Measurements from ENCODE around the gene HES1. TPM values are rescaled to one million over a fixed set of nuclear protein-coding genes. Genes with fewer than 3 reads are reported as not detected.

Gene HES1
- total RNA-seq, 1 experiment from 2014 or later = 34.6 TPM

GRCh38 chr3:194095464-194095863, 40.5 kb upstream of the HES1 start:
- Mint-ChIP-seq H3K27me3 (ENCODE audit: insufficient read depth, unreplicated experiment) (peaks cover 4% of the 10 kb centered on the region), H3K9me3 (ENCODE audit: unreplicated experiment) (no peaks in the 10 kb centered on the region), H3K36me3 (ENCODE audit: insufficient read depth, unreplicated experiment) (no peaks in the 10 kb centered on the region), H3K4me1 (ENCODE audit: insufficient read depth, unreplicated experiment) (peaks cover 19% of the 10 kb centered on the region), H3K27ac (ENCODE audit: low read depth, unreplicated experiment) (no peak overlapping the region), H3K4me3 (ENCODE audit: unreplicated experiment) (no peak overlapping the region)
- no peak for TF ChIP-seq CTCF (IDR thresholded peaks at IDR 0.05; ENCODE audit: unreplicated experiment)
- peak; percentile 29 for DNase-seq (ENCODE audit: unreplicated experiment)
- BruUV-seq (replicated peaks) = no TSS peak
- ChIA-PET POLR2A (no interaction called here), CTCF (no interaction called here)
- intact Hi-C loops (cut with micrococcal nuclease) = no loop called here

GRCh38 chr3:194095902-194096301, 40.0 kb upstream of the HES1 start:
- DNase-seq (ENCODE audit: unreplicated experiment) = no peak
- Mint-ChIP-seq H3K27ac (ENCODE audit: low read depth, unreplicated experiment) (no peak overlapping the region), H3K4me1 (ENCODE audit: insufficient read depth, unreplicated experiment) (peaks cover 15% of the 10 kb centered on the region), H3K9me3 (ENCODE audit: unreplicated experiment) (no peaks in the 10 kb centered on the region), H3K27me3 (ENCODE audit: insufficient read depth, unreplicated experiment) (peaks cover 9% of the 10 kb centered on the region), H3K36me3 (ENCODE audit: insufficient read depth, unreplicated experiment) (no peaks in the 10 kb centered on the region), H3K4me3 (ENCODE audit: unreplicated experiment) (no peak overlapping the region)
- ChIA-PET CTCF (no interaction called here), POLR2A (no interaction called here)
- intact Hi-C loops (cut with micrococcal nuclease) = no loop called here
- no peak for TF ChIP-seq CTCF (IDR thresholded peaks at IDR 0.05; ENCODE audit: unreplicated experiment)
- no TSS peak for BruUV-seq (replicated peaks)

GRCh38 chr3:194097141-194097882, 38.6 kb upstream of the HES1 start:
- Mint-ChIP-seq H3K27ac (ENCODE audit: low read depth, unreplicated experiment) (no peak overlapping the region), H3K9me3 (ENCODE audit: unreplicated experiment) (no peaks in the 10 kb centered on the region), H3K4me3 (ENCODE audit: unreplicated experiment) (no peak overlapping the region), H3K4me1 (ENCODE audit: insufficient read depth, unreplicated experiment) (peaks cover 3% of the 10 kb centered on the region), H3K36me3 (ENCODE audit: insufficient read depth, unreplicated experiment) (no peaks in the 10 kb centered on the region), H3K27me3 (ENCODE audit: insufficient read depth, unreplicated experiment) (peaks cover 11% of the 10 kb centered on the region)
- DNase-seq (ENCODE audit: unreplicated experiment) = no peak
- POLR2A ChIA-PET = interaction anchor here (0.6 to 1.2 kb wide), 2 partner anchors 8 to 268 kb away, joined by 3 read pairs; no protein-coding TSS in a partner anchor
- CTCF ChIA-PET = no interaction called here
- intact Hi-C loops (cut with micrococcal nuclease) = no loop called here
- BruUV-seq (replicated peaks) = no TSS peak
- no peak for TF ChIP-seq CTCF (IDR thresholded peaks at IDR 0.05; ENCODE audit: unreplicated experiment)

GRCh38 chr3:194098081-194098842, 37.7 kb upstream of the HES1 start:
- TF ChIP-seq CTCF (IDR thresholded peaks at IDR 0.05; ENCODE audit: unreplicated experiment) = no peak
- no TSS peak for BruUV-seq (replicated peaks)
- Mint-ChIP-seq H3K4me3 (ENCODE audit: unreplicated experiment) (no peak overlapping the region), H3K4me1 (ENCODE audit: insufficient read depth, unreplicated experiment) (no peaks in the 10 kb centered on the region), H3K27ac (ENCODE audit: low read depth, unreplicated experiment) (peak overlapping the region; percentile 29), H3K36me3 (ENCODE audit: insufficient read depth, unreplicated experiment) (no peaks in the 10 kb centered on the region), H3K9me3 (ENCODE audit: unreplicated experiment) (no peaks in the 10 kb centered on the region), H3K27me3 (ENCODE audit: insufficient read depth, unreplicated experiment) (peaks cover 11% of the 10 kb centered on the region)
- no peak for DNase-seq (ENCODE audit: unreplicated experiment)
- CTCF ChIA-PET = interaction anchor here (0.7 kb wide), 1 partner anchor 286 kb away, joined by 3 read pairs; no protein-coding TSS in a partner anchor
- POLR2A ChIA-PET = interaction anchor here (1.2 kb wide), 1 partner anchor 9 kb away, joined by 3 read pairs; no protein-coding TSS in a partner anchor
- intact Hi-C loops (cut with micrococcal nuclease) = no loop called here

All from MCF 10A (cell line).